ENCODE results near the gene HOXB3. TPM values are rescaled to one million over a fixed set of nuclear protein-coding genes. Genes with fewer than 3 reads are reported as not detected.

The HOXB3 gene
- total RNA-seq, 2 experiments from 2014 or later = 1.4 to 2.0 TPM

DNA sequence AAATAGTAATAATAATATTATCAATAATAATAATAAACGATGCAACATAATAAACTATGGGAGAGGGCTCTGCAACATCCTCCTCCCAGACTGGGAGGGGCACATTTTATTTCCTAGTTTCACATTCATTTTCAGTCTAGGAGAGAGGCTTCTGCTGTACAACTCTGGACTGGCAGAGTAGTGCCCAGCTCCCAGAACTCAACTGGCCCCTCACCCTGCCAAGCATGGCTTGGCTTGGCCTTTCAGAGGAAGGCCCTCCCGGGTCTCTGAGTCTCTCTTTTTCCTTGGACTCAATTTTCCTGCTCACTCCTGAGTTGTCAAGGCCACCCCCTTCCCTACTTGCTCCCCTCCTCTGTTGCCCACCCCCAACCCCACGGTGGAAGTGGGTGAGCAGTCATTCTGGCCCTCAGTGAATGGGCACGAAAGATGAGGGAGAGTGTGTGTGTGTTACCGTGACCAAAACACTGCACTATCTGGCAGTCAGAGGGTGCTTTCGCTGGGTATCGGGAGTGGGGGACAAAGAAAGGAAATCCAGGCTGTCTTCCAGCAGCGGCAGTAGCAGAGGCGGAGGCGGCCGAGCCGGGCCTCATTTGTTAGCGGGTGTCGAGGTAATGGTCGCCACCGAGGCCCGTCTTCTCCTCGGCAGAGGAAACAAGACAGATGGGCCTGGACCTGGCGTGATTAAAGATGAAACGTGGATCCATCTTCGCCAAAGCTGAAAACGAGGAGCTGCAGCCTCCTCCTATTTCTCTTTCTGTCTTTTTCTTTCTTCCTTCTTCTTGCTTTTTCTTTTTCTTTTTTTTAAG is 14.2 kb downstream of the HOXB3 start:
- no peaks in the 10 kb centered on the region for H3K9me3 Mint-ChIP-seq
- no peak for DNase-seq

DNA sequence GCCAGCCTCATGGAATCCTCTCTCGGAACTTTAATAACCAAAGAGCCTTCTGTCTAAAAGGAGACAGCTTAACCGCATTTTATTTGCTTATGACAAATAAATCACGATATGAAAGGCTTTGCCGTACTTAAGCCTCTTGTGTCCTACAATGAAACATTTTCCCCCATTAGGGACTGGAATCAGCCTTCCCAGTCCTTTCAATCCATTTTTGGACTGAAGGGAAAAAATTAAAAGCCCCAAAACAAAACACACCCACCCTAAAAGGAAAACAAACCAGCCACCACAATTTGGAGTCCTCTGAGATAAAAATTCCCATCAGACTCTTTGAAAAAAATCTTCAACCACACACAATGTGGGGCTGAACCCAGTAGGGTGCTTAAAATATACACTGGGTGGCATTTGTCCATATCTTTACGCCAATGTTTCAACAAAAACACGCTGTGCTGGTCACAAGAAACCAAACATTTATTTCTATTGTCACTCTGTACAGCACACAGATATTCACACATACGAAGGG is 14.9 kb downstream of the HOXB3 start:
- no peaks in the 10 kb centered on the region for H3K36me3 Mint-ChIP-seq (ENCODE audit: low read depth)
- ChIA-PET CTCF (interaction anchor here (0.8 to 1.1 kb wide), 3 partner anchors 8 to 223 kb away, joined by 3 to 6 read pairs (median 3); partner anchors contain the start of gene HOXB5), POLR2A (no interaction called here)
- TF ChIP-seq, protein P1, sequence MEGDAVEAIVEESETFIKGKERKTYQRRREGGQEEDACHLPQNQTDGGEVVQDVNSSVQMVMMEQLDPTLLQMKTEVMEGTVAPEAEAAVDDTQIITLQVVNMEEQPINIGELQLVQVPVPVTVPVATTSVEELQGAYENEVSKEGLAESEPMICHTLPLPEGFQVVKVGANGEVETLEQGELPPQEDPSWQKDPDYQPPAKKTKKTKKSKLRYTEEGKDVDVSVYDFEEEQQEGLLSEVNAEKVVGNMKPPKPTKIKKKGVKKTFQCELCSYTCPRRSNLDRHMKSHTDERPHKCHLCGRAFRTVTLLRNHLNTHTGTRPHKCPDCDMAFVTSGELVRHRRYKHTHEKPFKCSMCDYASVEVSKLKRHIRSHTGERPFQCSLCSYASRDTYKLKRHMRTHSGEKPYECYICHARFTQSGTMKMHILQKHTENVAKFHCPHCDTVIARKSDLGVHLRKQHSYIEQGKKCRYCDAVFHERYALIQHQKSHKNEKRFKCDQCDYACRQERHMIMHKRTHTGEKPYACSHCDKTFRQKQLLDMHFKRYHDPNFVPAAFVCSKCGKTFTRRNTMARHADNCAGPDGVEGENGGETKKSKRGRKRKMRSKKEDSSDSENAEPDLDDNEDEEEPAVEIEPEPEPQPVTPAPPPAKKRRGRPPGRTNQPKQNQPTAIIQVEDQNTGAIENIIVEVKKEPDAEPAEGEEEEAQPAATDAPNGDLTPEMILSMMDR (IDR thresholded peaks at IDR 0.05) = no peak
- DNase-seq (no peak), ATAC-seq (no peak)
- intact Hi-C loops (cut with micrococcal nuclease) = no loop called here
- H3K4me3 Mint-ChIP-seq = no peak overlapping the region
- no peak overlapping the region for H3K27ac Mint-ChIP-seq
- H3K4me1 Mint-ChIP-seq (ENCODE audit: low read depth) = peaks cover 25% of the 10 kb centered on the region
- H3K27me3 Mint-ChIP-seq = peaks cover 14% of the 10 kb centered on the region
- no peaks in the 10 kb centered on the region for H3K9me3 Mint-ChIP-seq

More for the DNA sequence above, 14.2 kb downstream of the HOXB3 start:
- intact Hi-C loops (cut with micrococcal nuclease) = no loop called here
- peaks cover 27% of the 10 kb centered on the region for H3K4me1 Mint-ChIP-seq (ENCODE audit: low read depth)
- CTCF ChIA-PET = no interaction called here
- peaks cover 21% of the 10 kb centered on the region for H3K27me3 Mint-ChIP-seq
- TF ChIP-seq, protein P1 (IDR thresholded peaks at IDR 0.05) = no peak
- no peaks in the 10 kb centered on the region for H3K36me3 Mint-ChIP-seq (ENCODE audit: low read depth)
- no peak overlapping the region for H3K4me3 Mint-ChIP-seq
- no peak for ATAC-seq
- POLR2A ChIA-PET = interaction anchor here (0.7 to 1.9 kb wide), 3 partner anchors 10 to 53 kb away, joined by 3 to 5 read pairs (median 3); no protein-coding TSS in a partner anchor
- H3K27ac Mint-ChIP-seq = no peak overlapping the region

DNA sequence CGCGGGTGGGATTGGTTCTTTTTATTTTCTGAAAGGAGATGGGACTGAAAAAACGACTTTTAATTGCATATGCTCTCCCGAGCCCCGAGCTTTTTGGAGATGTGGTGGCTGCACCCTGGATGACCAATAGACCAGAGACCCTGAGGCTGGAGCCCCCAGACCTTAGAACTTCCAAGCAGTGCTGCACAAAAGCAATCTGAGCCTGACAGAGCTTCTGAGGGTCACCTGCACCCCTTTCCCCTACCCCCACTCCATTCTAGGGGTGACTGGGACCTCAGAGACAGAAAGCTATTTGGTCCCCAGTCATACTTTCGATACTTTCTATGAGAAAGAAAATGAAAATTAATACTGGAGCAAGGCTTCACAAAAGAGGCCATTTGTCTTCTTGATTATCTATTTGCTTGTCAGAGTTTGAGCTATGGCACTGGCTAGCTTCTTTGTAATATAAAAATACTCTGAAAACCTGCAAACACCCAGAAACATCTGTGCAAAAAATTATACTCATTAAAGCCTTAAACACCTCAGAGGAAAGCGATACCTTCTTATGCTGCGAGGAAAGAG is 15.5 kb downstream of the HOXB3 start:
- DNase-seq (no peak), ATAC-seq (no peak)
- CTCF ChIA-PET = interaction anchor here (0.6 to 1.1 kb wide), 6 partner anchors 8 to 228 kb away, joined by 3 to 6 read pairs (median 3); partner anchors contain the start of gene HOXB5
- Mint-ChIP-seq H3K4me3 (no peak overlapping the region), H3K27ac (no peak overlapping the region), H3K9me3 (no peaks in the 10 kb centered on the region), H3K36me3 (ENCODE audit: low read depth) (no peaks in the 10 kb centered on the region), H3K27me3 (peaks cover 10% of the 10 kb centered on the region), H3K4me1 (ENCODE audit: low read depth) (peaks cover 22% of the 10 kb centered on the region)
- POLR2A ChIA-PET = no interaction called here
- intact Hi-C loops (cut with micrococcal nuclease) = no loop called here
- TF ChIP-seq, protein P1 (IDR thresholded peaks at IDR 0.05) = no peak

DNA sequence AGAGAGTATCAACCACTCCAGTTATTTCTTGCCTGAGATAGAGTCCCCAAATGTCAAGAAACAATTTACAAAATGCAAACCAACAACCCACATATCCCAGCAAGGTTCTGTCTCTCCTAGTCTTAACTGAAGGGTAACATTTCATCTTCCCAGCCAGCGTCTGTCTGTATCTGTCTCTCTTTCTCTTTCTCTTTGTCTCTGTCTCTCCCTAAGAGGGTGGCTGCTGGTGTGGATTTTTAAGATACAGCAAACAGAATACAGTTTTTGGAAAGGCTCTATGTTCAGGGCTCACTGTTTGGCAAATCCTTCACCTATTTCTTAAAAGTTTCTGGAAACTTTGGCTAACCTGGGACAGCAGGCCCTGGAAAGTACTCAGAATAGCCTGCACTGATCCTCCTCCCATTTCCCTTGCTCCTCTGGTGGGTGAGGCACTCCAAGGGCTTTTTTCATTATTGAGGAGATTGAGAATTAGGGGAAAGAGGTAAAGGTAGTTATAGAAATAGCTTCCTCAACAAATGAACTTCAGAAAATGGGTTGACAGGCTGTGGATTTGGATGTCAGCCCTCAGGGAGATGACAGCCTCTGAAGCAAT is 18.1 kb downstream of the HOXB3 start:
- Mint-ChIP-seq H3K27ac (no peak overlapping the region), H3K9me3 (no peaks in the 10 kb centered on the region), H3K36me3 (ENCODE audit: low read depth) (no peaks in the 10 kb centered on the region), H3K4me1 (ENCODE audit: low read depth) (peaks cover 9% of the 10 kb centered on the region), H3K27me3 (peaks cover 5% of the 10 kb centered on the region), H3K4me3 (no peak overlapping the region)
- DNase-seq = no peak
- ChIA-PET POLR2A (no interaction called here), CTCF (no interaction called here)
- ATAC-seq = no peak
- intact Hi-C loops (cut with micrococcal nuclease) = no loop called here
- TF ChIP-seq, protein P1 (IDR thresholded peaks at IDR 0.05) = no peak
